Myocyte (in vitro differentiated cells): ENCODE results near the gene FRRS1. TPM values are rescaled to one million over a fixed set of nuclear protein-coding genes. Genes with fewer than 3 reads are reported as not detected.

Experiments used
- DNase-seq: peaks from one replicate; pipeline ENCODE4 v3.0.0-alpha.2; 2012; ENCODE audit warnings: low read depth
- total RNA-seq: library from RNA; depleted of rRNA; stranded (reverse); fragments of >200 nt; gene quantifications from 2 replicates; pipeline ENCODE4 v1.2.3, GENCODE V29; 2014

The FRRS1 gene
- total RNA-seq, 1 donor from 2014 or later = 5.6 TPM

DNA sequence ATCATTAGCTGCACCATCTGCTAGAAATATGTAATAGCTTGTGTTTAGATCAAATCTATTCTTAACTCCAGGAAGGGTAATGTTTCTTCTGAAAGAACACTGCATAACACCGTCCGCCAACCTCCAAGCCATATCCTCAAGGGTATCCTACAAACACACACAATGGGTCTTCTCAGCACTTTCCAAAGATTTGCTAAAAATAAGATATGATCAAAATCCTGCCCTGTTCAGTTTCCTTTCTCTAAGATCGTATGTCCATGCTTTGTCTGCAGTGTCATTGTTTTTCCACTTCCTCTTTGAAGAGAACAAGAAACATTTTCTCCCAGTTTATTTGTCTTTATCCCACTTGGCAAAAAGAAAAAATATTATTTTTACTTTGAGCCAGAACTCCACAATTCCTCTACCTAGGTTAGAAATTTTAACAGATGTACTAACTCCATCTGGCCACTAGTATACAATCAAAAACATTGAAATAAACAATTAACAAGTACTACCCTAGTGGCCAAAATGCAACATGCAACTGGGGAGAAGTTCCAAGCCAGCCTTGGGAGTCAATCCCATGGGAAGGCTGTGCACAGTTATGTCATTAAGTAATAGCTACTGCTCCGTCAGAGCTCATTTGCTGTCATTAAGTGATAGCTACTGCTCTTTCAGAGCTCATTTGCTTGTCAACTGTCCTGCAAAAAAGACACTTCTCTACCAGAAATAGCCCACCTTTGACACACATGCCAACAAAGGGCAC, 37.8 kb downstream of the FRRS1 start:
- peak; percentile 38 for DNase-seq

DNA sequence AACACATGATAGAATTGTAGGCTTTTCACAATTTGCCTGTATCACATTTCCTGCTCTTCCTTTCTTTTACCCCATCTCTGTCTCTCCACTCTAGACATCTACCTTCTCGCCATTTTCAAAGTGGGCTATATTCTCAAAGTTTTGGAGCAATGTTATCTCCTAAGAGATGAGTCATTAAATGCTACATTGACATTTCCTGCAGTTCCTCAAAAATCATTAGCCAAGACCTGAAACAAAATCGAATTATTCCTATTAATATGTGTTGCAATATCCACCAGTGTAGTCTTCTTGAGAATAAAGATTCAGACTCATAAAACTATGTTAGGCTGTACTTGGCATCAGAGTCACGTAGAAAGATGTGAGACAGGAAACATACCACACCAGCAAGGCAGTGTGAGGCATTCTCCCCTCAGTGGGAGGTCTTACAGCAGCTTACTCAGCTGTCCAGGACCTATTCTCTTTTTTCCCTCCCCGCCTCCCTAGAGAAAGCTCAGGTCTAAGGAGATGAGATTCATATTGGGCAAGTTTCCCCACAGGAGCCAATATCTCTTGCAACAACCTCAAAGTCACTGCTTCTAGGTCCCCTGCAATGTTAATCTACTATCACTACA, 38.8 kb downstream of the FRRS1 start:
- peak; percentile 30 for DNase-seq

DNA sequence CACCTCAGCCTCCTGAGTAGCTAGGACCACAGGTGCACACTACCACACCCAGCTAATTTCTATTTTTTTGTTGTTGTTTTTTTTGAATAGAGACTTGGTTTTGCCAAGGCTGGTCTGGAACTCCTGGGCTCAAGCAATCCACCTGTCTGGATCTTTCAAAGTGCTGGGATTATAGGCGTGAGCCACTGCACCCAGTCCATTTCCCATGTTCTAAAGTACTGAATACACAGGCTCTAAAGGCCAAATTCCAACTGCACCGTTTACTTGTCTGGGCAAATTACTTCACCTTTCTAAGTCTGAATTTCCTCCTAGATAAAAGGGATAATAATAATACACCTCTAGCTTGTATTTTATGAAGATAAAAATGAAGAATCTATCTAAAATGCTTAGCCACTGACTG, 39.6 kb downstream of the FRRS1 start:
- DNase-seq = no peak

DNA sequence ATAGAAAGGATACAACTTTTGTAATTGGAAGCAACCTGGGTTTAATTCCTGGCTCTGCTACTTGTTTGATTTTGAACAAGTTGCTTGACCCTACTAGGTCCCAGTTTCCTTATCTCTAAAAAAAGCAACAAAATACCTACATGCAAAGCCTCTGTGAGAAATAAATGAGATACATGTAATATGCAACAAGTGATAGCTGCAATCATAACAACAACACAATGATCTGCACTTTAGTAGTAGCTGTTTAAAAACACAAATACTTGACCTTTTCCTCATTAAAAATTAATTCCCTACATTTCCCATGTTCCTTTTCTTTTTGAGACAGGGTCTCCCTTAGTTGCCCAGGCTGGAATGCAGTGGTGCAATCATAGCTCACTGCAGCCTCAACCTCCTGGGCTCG, 40.0 kb downstream of the FRRS1 start:
- no peak for DNase-seq

DNA sequence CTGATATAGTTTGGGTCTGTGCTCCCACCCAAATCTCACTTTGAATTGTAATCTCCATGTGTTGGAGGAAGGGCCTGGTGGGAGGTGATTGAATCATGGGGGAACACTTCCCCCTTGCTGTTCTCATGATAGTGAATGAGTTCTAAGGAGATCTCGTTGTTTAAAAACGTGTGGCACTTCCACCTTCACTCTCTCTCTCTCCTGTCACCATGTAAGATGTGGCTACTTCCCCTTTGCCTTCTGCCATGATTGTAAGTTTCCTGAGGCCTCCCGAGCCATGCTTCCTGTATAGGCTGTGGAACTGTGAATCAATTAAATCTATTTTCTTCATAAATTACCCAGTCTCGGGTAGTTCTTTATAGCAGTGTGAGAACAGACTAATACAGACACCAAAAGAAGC, 40.4 kb downstream of the FRRS1 start:
- no peak for DNase-seq

DNA sequence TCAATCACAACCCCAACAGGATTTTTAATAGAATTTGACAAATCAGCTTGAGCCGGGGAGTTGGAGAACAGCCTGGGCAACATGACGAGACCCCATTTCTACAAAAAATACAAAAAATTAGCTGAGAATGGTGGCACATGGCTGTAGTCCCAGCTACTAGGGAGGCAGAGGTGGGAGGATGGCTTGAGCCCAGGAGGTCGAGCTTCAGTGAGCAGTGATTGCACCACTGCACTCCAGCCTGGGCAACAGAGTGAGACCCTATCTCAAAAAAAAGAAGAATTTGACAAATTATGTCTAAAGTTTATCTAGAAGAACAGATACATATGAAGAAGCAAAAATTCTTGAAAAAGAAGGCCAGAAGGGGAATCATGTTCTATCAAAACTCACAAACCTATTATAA, 43.2 kb downstream of the FRRS1 start:
- no peak for DNase-seq

DNA sequence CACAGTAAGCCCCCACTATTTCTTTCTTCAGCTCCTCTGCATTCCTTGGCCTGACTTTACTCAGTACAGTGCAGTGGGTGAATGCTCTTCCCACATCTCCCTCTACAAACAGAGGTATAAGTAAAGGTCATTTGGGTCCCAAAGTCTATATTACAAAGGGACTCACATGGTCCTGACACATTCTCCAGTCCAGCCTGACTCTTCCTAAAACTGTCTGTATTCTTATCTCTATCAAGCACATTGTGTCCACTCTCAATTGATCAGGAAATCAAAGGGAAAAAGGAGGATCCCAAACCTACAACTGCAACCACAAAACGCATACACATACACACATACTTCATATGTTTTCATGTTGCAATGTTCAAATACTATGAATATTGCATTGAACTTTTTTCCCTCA, 49.4 kb downstream of the FRRS1 start:
- no peak for DNase-seq

DNA sequence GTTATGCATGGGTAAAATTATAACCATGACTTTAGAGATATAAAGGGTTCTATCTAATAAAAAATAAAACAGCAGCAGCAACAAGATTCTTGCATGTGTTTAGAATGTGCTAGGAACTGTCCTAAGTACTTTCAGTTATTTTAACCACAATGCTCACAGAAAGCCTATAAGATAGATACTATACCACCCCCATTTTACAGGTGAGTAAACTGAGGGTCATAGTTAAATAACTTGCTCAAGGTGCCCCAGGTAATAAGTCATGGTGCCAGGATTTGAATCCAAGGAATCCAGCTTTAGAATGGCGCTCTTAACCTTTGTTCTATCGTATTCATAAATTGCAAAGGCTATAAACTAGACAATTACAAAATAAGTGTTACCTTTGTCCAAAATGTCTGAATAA, 53.4 kb downstream of the FRRS1 start:
- no peak for DNase-seq

DNA sequence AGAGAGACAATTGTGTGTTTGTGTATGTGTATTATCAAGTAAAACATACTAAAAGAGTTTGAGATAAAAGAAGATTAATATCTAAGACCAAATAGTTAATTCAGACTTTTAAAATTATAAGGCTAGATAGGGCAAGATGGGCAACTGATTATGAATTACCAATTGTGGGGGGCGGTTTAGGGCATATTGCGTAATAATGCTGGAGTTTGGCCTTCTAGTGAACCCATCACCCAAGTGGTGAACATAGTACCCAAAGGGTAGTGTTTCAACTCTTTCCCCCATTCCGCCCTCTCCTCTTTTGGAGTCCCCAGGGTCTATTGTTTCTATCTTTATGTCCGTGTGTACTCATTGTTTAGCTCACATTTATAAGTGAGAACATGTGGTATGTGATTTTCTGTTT, 55.4 kb downstream of the FRRS1 start:
- no peak for DNase-seq

DNA sequence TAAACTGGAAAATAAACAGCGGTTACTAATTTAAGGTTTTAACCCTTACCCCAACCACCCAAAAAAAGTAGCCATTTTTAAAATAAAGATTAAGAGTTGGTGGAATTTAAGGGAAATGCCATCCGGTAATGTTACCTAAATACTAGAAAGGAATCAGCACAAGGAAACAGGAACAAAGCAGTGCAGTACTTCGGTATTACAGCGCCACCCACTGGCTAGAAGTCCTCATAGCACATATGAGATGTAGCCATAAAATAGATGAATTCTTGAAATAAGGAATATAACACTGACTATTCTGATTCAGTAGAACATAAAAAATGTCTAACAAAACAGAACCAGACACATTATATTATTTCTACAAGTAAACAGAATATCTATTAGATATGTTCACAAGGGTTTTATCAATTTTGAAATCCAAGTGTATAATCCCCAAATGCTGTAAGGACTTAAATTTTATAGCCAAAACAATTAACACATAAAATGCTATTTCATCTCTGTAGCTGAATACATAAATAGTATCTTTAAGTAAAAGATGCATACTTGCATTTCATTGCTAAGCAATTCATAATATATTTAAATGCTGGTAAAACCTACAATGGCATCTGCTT, 58.8 kb downstream of the FRRS1 start:
- peak; percentile 73 for DNase-seq

DNA sequence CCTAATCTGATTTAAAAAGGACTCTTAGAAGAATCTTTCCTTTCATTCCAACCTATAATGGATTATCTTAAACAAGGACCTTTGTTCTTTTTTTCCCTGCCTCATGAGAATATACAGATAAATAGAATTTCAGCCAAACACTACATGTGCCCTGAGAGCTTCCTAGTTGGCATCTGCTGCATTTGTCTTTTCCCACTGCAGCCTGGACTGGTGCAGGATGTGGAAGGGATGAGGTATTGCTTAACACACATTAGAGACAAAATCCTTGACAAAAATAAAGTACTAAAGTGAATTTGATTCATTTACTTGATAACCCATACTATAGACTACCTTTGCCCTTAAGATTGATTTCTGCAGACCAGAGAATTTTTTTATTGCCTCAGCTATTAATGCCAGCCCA, 61.0 kb downstream of the FRRS1 start:
- DNase-seq = peak; percentile 40

DNA sequence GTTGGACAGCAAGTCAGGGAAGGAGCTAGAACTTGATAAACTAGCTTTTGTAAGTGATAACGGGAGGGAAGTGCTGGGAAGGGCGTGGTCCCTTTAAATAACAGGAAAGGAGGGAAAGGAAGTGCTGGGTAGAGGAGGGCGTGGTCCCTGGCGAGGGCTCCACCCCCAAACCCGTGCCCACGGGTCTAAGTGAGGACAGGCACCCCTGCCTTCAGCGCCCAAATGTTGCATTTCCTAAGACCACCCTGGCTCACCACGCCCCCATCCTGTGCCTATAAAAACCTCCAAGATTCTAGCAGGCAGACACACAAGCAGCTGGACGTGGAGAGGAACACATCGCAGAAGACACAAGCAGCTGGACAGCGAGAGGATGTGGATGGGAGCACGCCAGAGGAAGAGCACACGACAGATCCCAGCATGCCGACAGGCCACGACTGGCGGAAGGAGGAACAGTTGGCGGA, 62.0 kb downstream of the FRRS1 start:
- no peak for DNase-seq

DNA sequence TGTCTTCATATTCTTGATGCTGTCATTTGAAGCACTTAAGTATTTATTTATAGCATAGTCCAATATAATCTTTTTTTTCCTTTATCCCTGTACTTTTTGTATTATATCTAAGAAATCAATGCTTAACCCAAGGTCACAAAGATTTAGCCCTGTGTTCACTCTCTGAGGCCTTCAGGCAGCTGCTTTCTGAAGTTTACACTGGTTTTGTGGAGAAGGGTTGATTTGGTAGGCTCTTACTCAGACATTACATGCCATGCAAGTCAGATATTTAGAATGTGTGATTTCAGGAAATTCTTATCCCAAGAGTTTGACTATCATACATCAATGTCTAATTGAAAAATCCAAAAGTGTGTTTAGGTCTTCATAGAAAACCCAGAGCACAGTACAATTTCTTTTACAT, 64.2 kb downstream of the FRRS1 start:
- DNase-seq = peak; percentile 24

DNA sequence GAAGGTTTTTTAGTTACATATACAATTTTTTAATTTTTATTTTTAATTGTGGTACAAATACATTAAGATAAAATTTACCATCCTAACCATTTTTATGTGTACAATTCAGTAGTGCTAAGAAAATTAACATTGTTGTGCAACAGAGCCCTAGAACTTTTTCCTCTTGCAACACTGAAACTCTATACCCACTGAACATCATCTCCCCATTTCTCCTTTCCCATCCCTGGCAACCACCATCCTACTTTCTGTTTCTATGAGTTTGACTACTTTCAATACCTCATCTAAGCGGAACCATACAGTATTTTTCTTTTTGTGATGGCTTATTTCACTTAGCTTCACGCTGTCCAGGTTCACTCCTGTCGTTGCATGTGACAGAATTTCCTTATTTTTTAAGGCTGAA, 66.4 kb downstream of the FRRS1 start:
- DNase-seq = no peak

DNA sequence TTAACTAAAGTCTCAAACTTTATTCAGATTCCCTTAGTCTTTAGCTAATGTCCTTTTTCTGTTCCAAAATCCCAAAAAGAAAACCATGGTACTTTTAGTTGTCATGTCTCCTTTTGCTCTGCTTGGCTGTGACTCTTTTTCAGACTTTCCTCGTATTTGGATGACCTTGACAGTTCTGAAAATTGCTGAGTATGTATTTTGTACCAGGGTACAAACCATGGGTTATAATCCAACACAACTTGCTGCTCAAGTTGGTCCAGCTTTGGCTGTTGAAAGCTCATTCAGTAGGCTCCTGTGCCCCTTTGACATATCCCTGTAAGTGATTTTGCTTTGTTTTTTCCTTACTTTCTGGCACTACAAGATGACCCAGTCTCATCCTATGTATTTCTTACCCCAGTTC, 68.9 kb downstream of the FRRS1 start:
- DNase-seq = no peak

DNA sequence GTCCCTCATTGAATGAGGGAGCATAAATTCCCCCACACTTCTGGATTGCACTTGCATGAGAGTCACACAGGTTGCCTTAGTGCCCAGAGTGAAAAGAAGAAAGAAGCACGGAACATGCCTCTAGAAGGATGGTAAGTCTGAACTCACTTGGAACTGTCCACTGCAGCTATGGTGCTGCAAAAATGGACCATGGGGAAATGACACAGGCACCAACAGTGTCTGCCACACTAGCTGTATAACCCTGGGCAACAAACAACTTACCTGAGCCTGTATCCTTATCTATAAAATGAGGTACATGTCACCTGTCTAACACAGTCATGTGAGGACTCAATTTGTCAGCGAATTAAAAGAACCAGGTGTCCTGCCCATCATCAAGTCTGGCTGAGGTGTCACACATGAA, 69.8 kb downstream of the FRRS1 start:
- DNase-seq = no peak

DNA sequence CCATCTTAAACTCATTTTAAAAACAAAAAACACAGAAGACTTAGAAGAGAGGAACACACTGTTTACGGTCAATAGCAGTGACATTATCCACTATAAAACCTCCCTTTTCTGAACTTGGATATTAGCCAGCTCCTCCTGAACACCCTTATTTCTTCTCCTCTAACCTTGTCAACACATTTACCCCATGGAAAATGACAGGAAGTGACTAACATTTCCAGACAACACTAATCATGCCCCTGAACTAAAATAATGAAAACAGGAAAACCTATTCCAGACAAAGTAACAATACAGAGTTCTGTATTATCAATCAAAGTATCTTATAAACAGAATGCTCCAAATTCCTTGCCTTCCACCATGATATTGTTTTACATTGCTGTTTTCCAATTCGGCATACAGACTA, 75.3 kb downstream of the FRRS1 start:
- DNase-seq = no peak

DNA sequence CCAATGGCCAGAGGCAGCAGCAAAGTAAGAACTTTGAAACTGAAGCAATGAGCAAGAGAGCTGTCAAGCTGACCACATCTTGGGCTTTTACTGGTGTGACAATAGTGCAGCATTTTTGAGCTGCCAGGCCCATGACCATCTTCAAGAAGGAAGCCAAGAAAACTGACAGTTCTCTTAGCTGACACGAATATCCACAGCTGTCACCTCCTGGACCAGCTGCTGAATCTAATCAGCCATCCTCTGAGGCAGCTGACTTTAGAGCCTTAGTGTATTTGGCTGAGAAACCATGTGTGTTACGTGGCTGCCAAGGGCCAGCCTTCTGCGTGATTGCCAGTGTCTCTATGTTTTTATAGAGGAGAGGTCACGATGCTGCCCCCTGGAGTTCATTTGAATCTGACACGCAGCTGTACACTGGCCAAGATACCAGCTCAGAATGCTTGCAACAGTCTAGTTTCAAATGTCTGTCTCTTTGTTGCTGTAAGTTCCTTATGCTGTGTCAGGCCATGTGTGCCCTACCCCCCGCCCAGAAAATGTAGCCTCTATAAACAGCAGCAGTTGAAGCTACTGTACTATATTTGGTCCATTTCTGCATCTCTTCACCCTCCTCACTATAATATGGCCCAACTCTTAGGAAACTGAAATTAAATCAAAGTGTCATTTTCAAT, 80.8 kb downstream of the FRRS1 start:
- DNase-seq = peak; percentile 100

DNA sequence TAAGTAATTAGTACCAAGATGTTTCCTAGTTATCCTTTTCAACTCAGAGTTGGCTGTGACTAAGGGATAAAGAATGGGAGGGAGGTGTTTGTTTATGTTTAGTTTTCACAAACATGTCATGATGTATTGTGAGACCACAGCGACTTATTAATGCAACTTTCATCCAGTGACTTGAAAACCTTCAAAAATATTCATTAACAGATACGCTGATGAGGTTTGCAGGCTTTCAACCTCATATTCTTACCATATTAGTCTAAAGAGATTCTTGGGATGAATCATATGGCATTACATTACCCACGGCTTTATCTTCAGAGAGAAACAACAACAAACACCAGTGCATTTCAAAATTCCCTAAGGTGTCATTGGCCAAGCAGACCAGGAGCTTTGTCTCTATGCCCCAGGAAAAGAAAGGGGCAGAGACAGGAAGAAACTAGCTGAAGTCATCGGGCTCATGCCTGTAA, 84.1 kb downstream of the FRRS1 start:
- DNase-seq = peak; percentile 83

DNA sequence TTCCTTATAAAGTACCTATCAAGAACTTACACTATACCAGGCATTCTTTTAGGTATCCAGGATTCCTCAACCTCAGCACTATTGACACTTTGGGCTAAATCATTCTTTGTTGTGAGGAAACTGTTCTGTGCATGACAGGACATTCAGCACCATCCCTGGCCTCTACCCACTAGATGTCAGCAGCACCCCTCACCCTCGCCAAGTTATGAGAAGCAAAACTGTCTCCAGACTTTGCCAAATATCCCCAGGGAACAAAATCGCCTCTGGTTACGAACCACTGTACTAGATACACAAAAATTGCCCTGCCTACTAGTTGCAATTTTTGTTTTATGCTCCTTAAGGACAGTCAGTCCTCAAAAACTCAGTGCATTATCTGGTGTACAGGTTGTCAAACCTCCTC, 84.9 kb downstream of the FRRS1 start:
- DNase-seq = peak; percentile 85

DNA sequence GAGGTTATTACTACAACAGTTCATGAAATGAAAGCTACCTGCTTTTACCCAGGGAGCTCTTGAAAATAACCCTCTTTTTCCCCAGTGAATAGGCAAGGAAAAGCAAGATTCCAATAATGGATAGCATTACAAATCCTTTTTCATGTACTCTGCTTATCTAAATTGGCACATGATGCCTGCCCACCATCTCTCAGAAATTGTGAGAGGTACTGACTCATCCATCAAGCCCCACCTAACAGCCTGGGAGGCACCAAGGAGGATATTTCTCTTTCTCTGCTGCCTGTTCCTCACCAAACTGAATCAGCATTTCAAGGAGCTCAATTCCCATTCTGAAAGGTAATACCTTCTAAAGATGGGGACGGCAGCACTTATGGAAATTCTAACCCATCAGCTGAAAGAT, 86.2 kb downstream of the FRRS1 start:
- DNase-seq = peak; percentile 52

DNA sequence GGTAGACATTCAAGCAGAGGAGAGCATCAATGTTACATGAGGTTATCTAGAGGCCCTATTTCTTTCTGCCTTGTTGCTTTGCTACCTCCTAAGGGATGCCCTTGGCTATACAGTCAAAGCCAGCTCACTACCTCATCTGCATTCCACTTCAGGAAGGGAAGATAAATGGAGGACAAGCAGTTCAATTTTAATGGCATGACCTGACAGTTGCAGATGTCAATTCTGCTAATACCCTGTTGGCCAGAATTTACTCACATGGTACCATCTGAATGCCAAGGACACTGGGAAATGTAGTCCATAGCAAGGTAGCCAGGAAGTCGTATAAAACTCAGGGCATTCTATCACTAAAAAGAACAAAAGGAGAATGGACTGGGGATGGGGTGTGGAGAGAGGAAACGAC, 89.0 kb downstream of the FRRS1 start:
- no peak for DNase-seq
